K562 (cell line): Measurements from ENCODE around the gene ATXN1. TPM values are rescaled to one million over a fixed set of nuclear protein-coding genes. Genes with fewer than 3 reads are reported as not detected.

ENCODE experiments used
- ATAC-seq: fragments of 200-7000 bp; cut with Tn5 transposase; 3 replicates; pipeline ENCODE4 v1.9.1; 2020; ENCODE audit warnings: moderate library complexity
- BruUV-seq: library from RNA; stranded (reverse); fragments of 400-500 nt; replicated peaks from 2 replicates; lab custom pipeline; 2021; lab: Mats Ljungman, UMichigan
- CTCF ChIA-PET: fragments of 300-600 bp; formaldehyde crosslinking; extraction: SDS; loops from one replicate; lab custom pipeline; 2021; ENCODE audit warnings: low intra/inter-chr PET ratio; lab: Yijun Ruan, JAX
- POLR2A ChIA-PET: fragments of 300-600, 350-650 bp; sonication (Branson Sonifier 250); formaldehyde crosslinking; extraction: SDS; loops from one replicate; lab custom pipeline; 2021; ENCODE audit warnings: antibody characterized with exemption, inconsistent platforms; lab: Yijun Ruan, JAX
- DNase-seq, 4 experiments: peaks; one replicate each; pipeline versions ENCODE4 v3.0.0 to v3.0.0-alpha.2; 2011 to 2018; ENCODE audit warnings: low spot score in 3 of 4, mixed read lengths in 3 of 4; ENCODE audit errors: extremely low read depth in 1 of 4
- FAIRE-seq: peaks from 2 replicates; lab custom pipeline; 2011; peaks lifted over from hg19 to GRCh38; lab: Jason Lieb, UNC
- H2AFZ ChIP-seq: 2 replicates; pipeline ENCODE4 v1.6.0; 2011; ENCODE audit warnings: low read depth, low read length, control low read depth, inconsistent platforms
- H3K27ac ChIP-seq: fragments of 200-600 bp; 3 replicates; pipeline ENCODE4 v1.8.0; 2011; ENCODE audit warnings: low read depth, mild to moderate bottlenecking, control low read depth, inconsistent platforms, low read length, moderate library complexity, mixed read lengths; ENCODE audit errors: extremely low read depth
- H3K27me3 ChIP-seq, 2 experiments: fragments of 300-600 bp in 1 of 2; 2 replicates in 1 of 2; 3 replicates in 1 of 2; pipeline versions ENCODE4 v1.6.0 to v1.8.0; 2011; ENCODE audit warnings: inconsistent platforms in 2 of 2, low read length in 2 of 2, mild to moderate bottlenecking in 1 of 2, mixed read lengths in 1 of 2, moderate library complexity in 1 of 2; ENCODE audit not compliant: control insufficient read depth in 2 of 2, insufficient read depth in 2 of 2
- H3K36me3 ChIP-seq: fragments of 300-600 bp; 3 replicates; pipeline ENCODE4 v1.8.0; 2011; ENCODE audit warnings: mild to moderate bottlenecking, low read length, inconsistent platforms; ENCODE audit not compliant: control insufficient read depth, insufficient read depth
- H3K4me1 ChIP-seq, 2 experiments: fragments of 200-600 bp in 1 of 2; replicated peaks in 1 of 2; 2 replicates in 1 of 2; 3 replicates in 1 of 2; pipeline versions ENCODE4 v1.5.1 to v1.8.0; 2011; ENCODE audit warnings: inconsistent platforms in 2 of 2, low read length in 2 of 2, mild to moderate bottlenecking in 1 of 2, mixed read lengths in 1 of 2, moderate library complexity in 1 of 2; ENCODE audit not compliant: control insufficient read depth in 2 of 2, insufficient read depth in 2 of 2
- H3K4me2 ChIP-seq: 2 replicates; pipeline ENCODE4 v1.6.1; 2011; ENCODE audit warnings: low read length, control low read depth, inconsistent platforms, mixed read lengths; ENCODE audit not compliant: insufficient read depth
- H3K4me3 ChIP-seq: fragments of 200-600 bp; sonication (generic), shearing (Covaris generic); 2 replicates; pipeline ENCODE4 v1.5.1; 2016; ENCODE audit warnings: control low read depth, inconsistent platforms
- H3K79me2 ChIP-seq: fragments of 200-600 bp; 3 replicates; pipeline ENCODE4 v1.8.0; 2011; ENCODE audit warnings: low read length, inconsistent platforms; ENCODE audit not compliant: control insufficient read depth, insufficient read depth
- H3K9ac ChIP-seq, 2 experiments: 2 replicates each; pipeline versions ENCODE4 v1.6.0 to v1.6.1; 2011; ENCODE audit warnings: low read depth in 2 of 2, low read length in 2 of 2, control low read depth in 1 of 2, inconsistent platforms in 1 of 2, mild to moderate bottlenecking in 1 of 2, mixed read lengths in 1 of 2; ENCODE audit not compliant: insufficient read depth in 1 of 2
- H3K9me1 ChIP-seq: one replicate; pipeline ENCODE4 v1.6.0; 2011; ENCODE audit warnings: inconsistent platforms, mild to moderate bottlenecking, low read length, moderate library complexity; ENCODE audit not compliant: control insufficient read depth, insufficient read depth
- H3K9me3 ChIP-seq: replicated peaks from 2 replicates; pipeline ENCODE4 v1.5.1; 2011; ENCODE audit warnings: low read depth, low read length, inconsistent platforms; ENCODE audit not compliant: control insufficient read depth, insufficient read depth
- H4K20me1 ChIP-seq: replicated peaks from 2 replicates; pipeline ENCODE4 v1.6.1; 2011; ENCODE audit warnings: low read length, inconsistent platforms, mixed read lengths; ENCODE audit not compliant: control insufficient read depth, insufficient read depth
- CEBPG ChIP-seq, 3 experiments: fragments of 200-800 bp in 1 of 3; sonication (Bioruptor generic) in 1 of 3; sonication (generic) in 1 of 3; formaldehyde crosslinking in 1 of 3; IDR thresholded peaks in 2 of 3; conservative IDR thresholded peaks in 1 of 3; 2 replicates each; pipeline versions ENCODE4 v1.6.1 to v1.8.0; 2016 to 2022; ENCODE audit warnings: missing compliant biosample characterization in 2 of 3, missing genetic modification characterization in 2 of 3, mild to moderate bottlenecking in 1 of 3, missing genetic modification reagents in 1 of 3
- SFPQ ChIP-seq: fragments of 200-400 bp; formaldehyde crosslinking; IDR thresholded peaks from 2 replicates; pipeline ENCODE4 v1.6.1; 2017; ENCODE audit warnings: mild to moderate bottlenecking, low read depth, low read length, moderate library complexity
- ZNF318 ChIP-seq, 2 experiments: fragments of 450-650 bp; IDR thresholded peaks; 2 replicates each; pipeline ENCODE4 v1.6.1; 2016; ENCODE audit warnings: mild to moderate bottlenecking in 2 of 2, borderline replicate concordance in 1 of 2, low read depth in 1 of 2, moderate library complexity in 1 of 2
- WGBS: fragments of 100-300 bp; shearing (Covaris generic); methylation state at CpG from one replicate; pipeline ENCODE4 v1.1.6; 2016; ENCODE audit warnings: low coverage, mixed read lengths; ENCODE audit not compliant: insufficient coverage; ENCODE audit errors: missing lambda C conversion rate; 5-methylcytosine and 5-hydroxymethylcytosine counted together
- in situ Hi-C: fragments of 300-500 bp; cut with MboI; formaldehyde crosslinking; loops from 4 replicates; pipeline ENCODE4 v1.15.0; 2018; ENCODE audit warnings: inconsistent platforms, mixed read lengths
- intact Hi-C: fragments of 100-400 bp; cut with micrococcal nuclease; formaldehyde crosslinking; loops from 2 replicates; pipeline ENCODE4 v1.14.2; 2022
- polyA plus RNA-seq, 8 experiments: library from polyadenylated mRNA; depleted of rRNA in 4 of 8; stranded (reverse) in 5 of 8; unstranded in 3 of 8; fragments of >200 nt; fragmentation: Nextera tagmentation in 2 of 8; fragmentation: Illumina TruSeq in 1 of 8; extraction: Ambion mirVana in 2 of 8; extraction: Trizol in 1 of 8; gene quantifications; 2 replicates each; pipeline versions ENCODE4 v1.2.1 to v1.2.3, GENCODE V29; 2011 to 2014; ENCODE audit warnings: inconsistent platforms in 1 of 8, missing spikeins in 1 of 8
- total RNA-seq, 7 experiments: library from RNA; depleted of rRNA in 6 of 7; stranded (reverse); fragments of >200 nt in 6 of 7; fragmentation: Illumina TruSeq in 2 of 7; extraction: Trizol in 2 of 7; gene quantifications; 2 replicates each; pipeline versions ENCODE4 v1.2.1 to v1.2.3, GENCODE V29; 2011 to 2021; ENCODE audit warnings: low replicate concordance in 1 of 7

The ATXN1 gene
- total and polyA plus RNA-seq, 9 of the 15 experiments (the other 6 are each of a cell fraction or from before 2014, with no cell fraction given): under 0.01 to 1.2 (median 0.58) TPM

DNA sequence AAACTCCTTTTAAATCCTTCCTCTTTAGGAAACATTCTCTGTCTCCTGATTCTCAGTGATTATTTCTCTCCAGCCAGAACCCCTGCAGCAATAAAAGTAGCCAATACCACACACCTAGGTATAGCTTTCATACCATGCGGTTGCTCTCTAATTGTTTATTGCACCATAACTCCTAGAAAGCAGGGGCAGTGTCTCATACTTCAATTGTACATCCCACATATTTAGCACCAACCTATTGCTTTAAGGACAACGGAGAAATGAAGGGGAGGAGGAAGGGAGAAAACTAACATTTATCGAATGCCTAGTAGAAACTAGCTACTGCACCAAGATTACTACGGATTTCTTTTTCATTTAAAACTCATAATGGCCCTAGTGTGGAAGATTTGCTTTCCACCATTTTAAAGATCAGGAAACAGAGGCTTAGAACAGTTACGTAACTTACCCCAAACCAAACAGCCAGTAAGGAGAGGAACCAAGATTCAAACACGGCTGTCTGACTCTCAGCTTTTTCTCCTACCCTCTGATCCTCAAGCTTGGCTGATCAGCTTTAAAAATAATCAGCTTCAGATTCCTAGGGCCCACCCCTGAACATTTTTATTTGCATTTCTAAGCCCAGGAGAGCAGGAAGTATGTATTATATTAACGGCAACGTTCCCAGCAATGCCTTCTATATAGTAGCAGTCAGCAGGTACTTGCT, 43.4 kb upstream of the ATXN1 start:
- ATAC-seq (no peak), DNase-seq (no peak), FAIRE-seq (no peak)
- no peaks in the 10 kb centered on the region for H4K20me1 ChIP-seq
- no peaks in the 10 kb centered on the region for H3K36me3 ChIP-seq
- intact Hi-C loops: no loop called here
- H3K4me3 ChIP-seq: no peak overlapping the region
- no peaks in the 10 kb centered on the region for H3K9me3 ChIP-seq
- CTCF ChIA-PET: no interaction called here
- H2AFZ ChIP-seq: no peak overlapping the region
- no peak overlapping the region for H3K27ac ChIP-seq
- WGBS: 5% methylated on average over 8 of the region's 8 CpGs
- no peaks in the 10 kb centered on the region for H3K79me2 ChIP-seq
- in situ Hi-C loops: no loop called here
- H3K9me1 ChIP-seq: no peaks in the 10 kb centered on the region
- POLR2A ChIA-PET: interaction anchor here (0.7 to 2.8 kb wide), 3 partner anchors 9 to 23 kb away, joined by 3 to 7 read pairs (median 3); no protein-coding TSS in a partner anchor
- no TSS peak for BruUV-seq
- H3K4me1 ChIP-seq: no peaks in the 10 kb centered on the region
- no peak overlapping the region for H3K9ac ChIP-seq
- no peak overlapping the region for H3K4me2 ChIP-seq
- peaks cover 10 to 11% of the 10 kb centered on the region in 2 experiments for H3K27me3 ChIP-seq
- TF ChIP-seq CEBPG (CRISPR knock-in tag; IDR thresholded peaks at IDR 0.05): no peak
- TF ChIP-seq CEBPG (tag; conservative IDR thresholded peaks at IDR 0.05 in 1 of 2, IDR thresholded peaks at IDR 0.05 in 1 of 2): 0 out of 4 replicates have a peak, but pooled peaks of 1 of the 2 experiments have one; percentile 8
- no peak for TF ChIP-seq ZNF318 (IDR thresholded peaks at IDR 0.05; ENCODE audit: borderline replicate concordance in 1 of 2, low read depth in 1 of 2)
- no peak for TF ChIP-seq SFPQ
